Kidney (tissue), 14 donors: ENCODE data around the gene PCNA. TPM values are rescaled to one million over a fixed set of nuclear protein-coding genes. Genes with fewer than 3 reads are reported as not detected.

Experiments
- DNase-seq, 5 donors: peaks; one replicate each; pipeline ENCODE4 v3.0.0-alpha.2; 2013 to 2020
- FAIRE-seq: peaks from 2 replicates; lab custom pipeline; 2012; peaks lifted over from hg19 to GRCh38; lab: Jason Lieb, UNC
- H3K27ac ChIP-seq, 2 donors: one replicate each; pipeline ENCODE4 v1.7.0; 2013; ENCODE audit warnings: low read depth in 2 of 2, low read length in 2 of 2, inconsistent platforms in 1 of 2
- H3K27me3 ChIP-seq: one replicate; pipeline ENCODE4 v1.7.1; 2013; ENCODE audit warnings: low read length, inconsistent platforms; ENCODE audit not compliant: control insufficient read depth, insufficient read depth
- H3K36me3 ChIP-seq, 3 donors: one replicate each; pipeline versions ENCODE4 v1.7.0 to v1.7.1; 2013; ENCODE audit warnings: low read length in 3 of 3, control low read depth in 1 of 3, inconsistent platforms in 1 of 3; ENCODE audit not compliant: insufficient read depth in 3 of 3, control insufficient read depth in 2 of 3
- H3K4me1 ChIP-seq, 3 donors: one replicate each; pipeline versions ENCODE4 v1.7.0 to v1.7.1; 2013; ENCODE audit warnings: low read length in 3 of 3, inconsistent platforms in 1 of 3, low read depth in 1 of 3; ENCODE audit not compliant: control insufficient read depth in 2 of 3, insufficient read depth in 2 of 3
- H3K4me3 ChIP-seq, 3 donors: one replicate each; pipeline versions ENCODE4 v1.7.0 to v1.8.1; 2013; ENCODE audit warnings: low read length in 3 of 3, control low read depth in 1 of 3, inconsistent platforms in 1 of 3
- H3K9ac ChIP-seq, 3 donors: one replicate each; pipeline versions ENCODE4 v1.7.0 to v1.7.1; 2013; ENCODE audit warnings: low read length in 3 of 3, control low read depth in 1 of 3, inconsistent platforms in 1 of 3
- H3K9me3 ChIP-seq, 3 donors: one replicate each; pipeline versions ENCODE4 v1.7.0 to v1.7.1; 2013; ENCODE audit warnings: low read length in 3 of 3, control low read depth in 1 of 3, inconsistent platforms in 1 of 3; ENCODE audit not compliant: control insufficient read depth in 2 of 3, insufficient read depth in 1 of 3
- intact Hi-C: fragments of 100-400 bp; cut with DNase I; formaldehyde crosslinking; loops from one replicate; pipeline ENCODE4 v1.11.1; 2022
- polyA plus RNA-seq: library from polyadenylated mRNA; stranded (reverse); fragments of 350-450 nt; fragmentation: Illumina TruSeq; extraction: RNeasy Lipid Tissue Mini Kit (QIAGEN cat#74804); gene quantifications from one replicate; pipeline ENCODE4 v1.2.3, GENCODE V29; 2014; ENCODE audit warnings: low read depth, low replicate concordance; ENCODE audit not compliant: insufficient read depth
- total RNA-seq: library from RNA; stranded (reverse); fragmentation: NEBNext Ultra II Directional; extraction: Animal tissue kit (Norgen Biotek cat#: 25700); gene quantifications from one replicate; pipeline ENCODE4 v1.2.1, GENCODE V29; 2021
- TF ChIP-seq, protein P1 (sequence below): IDR thresholded peaks from 3 replicates; pipeline ENCODE4 v1.5.1; 2012; ENCODE audit warnings: mild to moderate bottlenecking, moderate library complexity, borderline replicate concordance; ENCODE audit not compliant: insufficient read depth; ENCODE audit errors: extremely low read depth
- donor health status: control.
- donor health status: control.
- donor health status: control.
- donor health status: control.
- donor health status: control.
- donor health status: DM: yes; HTN: yes; CAD: no.
- donor health status: Normal renal cell carcinoma (clear cell type).

Gene PCNA
- total and polyA plus RNA-seq, 2 donors from 2014 or later: 46.4 to 48.2 TPM

DNA sequence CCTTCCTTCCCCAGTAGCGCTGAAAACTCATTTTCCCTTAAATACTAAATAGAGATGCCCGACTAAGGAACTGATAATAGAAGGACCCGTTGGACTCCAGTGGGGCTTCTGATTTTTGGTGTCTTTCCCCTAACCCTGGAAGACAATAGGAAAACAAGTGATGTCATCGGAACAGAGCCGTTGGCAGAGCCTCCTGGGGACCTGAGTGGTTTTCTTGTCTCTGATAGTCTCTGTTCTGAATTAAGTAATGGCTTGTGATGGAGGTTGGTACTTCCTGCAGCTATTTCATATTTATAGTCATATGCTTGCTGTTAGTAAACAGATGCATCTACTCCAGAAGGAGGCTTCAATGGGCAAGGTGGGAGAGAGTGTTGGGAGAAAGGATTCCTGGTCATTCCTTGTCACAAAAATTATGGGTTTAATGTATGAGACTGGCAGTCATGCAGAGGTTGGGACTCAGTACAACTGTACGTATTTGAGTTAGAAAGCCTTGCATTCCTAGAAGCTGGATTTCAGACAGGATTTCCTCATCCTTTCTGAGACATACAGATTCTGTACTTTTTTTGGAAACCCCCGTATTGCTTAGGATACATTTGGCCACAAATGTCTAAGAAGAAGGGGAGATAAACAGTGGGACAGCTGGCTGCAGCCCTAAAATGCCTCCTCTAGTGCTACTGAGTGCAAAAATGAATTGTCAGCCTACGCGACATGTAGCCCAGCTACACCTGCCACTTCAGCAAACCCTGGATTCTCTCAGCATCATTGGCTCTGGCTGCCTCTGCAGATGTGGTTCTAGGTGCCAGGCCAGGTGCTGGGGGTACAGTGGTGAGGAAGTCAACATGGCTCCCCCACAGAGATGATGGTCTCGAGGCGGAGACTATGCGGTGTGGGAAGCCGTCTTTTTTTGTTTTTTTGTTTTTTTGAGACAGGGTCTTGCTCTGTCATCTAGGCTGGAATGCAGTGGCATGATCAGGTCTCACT lies 45.2 kb upstream of the PCNA start:
- intact Hi-C loops: no loop called here

DNA sequence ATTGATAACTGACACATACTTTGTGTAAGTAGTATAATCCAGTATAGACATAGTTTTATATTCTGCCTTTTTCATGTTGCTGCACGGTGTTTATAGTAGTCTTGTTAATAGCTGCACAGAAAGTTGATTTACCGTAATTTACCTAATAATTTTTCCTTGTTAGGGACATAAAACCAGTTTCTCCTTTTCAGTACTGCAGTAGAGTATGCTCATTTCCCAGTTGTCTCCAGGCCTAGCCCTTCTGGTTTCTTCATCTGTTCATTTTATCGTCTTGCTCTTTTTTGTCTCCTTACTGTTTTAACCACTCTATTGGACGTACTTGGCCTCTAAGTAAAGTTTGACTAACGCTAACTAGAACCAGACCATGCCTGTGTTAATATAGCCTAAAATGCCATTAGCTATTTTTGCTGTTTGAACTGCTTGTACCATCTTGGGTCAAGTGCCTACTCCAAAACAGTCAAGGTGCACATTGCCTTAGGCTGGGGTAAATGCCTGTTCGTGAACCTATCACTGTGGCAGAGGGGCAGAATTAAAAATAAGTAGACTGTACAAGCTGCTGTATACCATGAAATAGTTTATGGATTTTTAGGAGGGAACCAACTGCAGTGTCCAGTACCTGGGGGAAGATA lies 41.9 kb upstream of the PCNA start:
- no peaks in the 10 kb centered on the region for H3K9me3 ChIP-seq
- peaks cover 0 to 4% (median 0%) of the 10 kb centered on the region in 3 donors for H3K4me1 ChIP-seq
- FAIRE-seq: no peak
- H3K27ac ChIP-seq: no peak overlapping the region
- H3K9ac ChIP-seq: no peak overlapping the region
- H3K27me3 ChIP-seq: no peaks in the 10 kb centered on the region
- DNase-seq: no peak
- H3K4me3 ChIP-seq: no peak overlapping the region
- no peaks in the 10 kb centered on the region for H3K36me3 ChIP-seq
- intact Hi-C loops: no loop called here
- TF ChIP-seq, protein P1, sequence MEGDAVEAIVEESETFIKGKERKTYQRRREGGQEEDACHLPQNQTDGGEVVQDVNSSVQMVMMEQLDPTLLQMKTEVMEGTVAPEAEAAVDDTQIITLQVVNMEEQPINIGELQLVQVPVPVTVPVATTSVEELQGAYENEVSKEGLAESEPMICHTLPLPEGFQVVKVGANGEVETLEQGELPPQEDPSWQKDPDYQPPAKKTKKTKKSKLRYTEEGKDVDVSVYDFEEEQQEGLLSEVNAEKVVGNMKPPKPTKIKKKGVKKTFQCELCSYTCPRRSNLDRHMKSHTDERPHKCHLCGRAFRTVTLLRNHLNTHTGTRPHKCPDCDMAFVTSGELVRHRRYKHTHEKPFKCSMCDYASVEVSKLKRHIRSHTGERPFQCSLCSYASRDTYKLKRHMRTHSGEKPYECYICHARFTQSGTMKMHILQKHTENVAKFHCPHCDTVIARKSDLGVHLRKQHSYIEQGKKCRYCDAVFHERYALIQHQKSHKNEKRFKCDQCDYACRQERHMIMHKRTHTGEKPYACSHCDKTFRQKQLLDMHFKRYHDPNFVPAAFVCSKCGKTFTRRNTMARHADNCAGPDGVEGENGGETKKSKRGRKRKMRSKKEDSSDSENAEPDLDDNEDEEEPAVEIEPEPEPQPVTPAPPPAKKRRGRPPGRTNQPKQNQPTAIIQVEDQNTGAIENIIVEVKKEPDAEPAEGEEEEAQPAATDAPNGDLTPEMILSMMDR: no peak

More for the DNA sequence above, 45.2 kb upstream of the PCNA start:
- DNase-seq: no peak
- H3K27me3 ChIP-seq: no peaks in the 10 kb centered on the region
- peaks cover 0 to 16% (median 0%) of the 10 kb centered on the region in 3 donors for H3K4me1 ChIP-seq
- H3K9me3 ChIP-seq: no peaks in the 10 kb centered on the region
- H3K9ac ChIP-seq: no peak overlapping the region
- H3K36me3 ChIP-seq: no peaks in the 10 kb centered on the region
- no peak for FAIRE-seq
- TF ChIP-seq, protein P1: no peak
- H3K27ac ChIP-seq: no peak overlapping the region
- no peak overlapping the region for H3K4me3 ChIP-seq

DNA sequence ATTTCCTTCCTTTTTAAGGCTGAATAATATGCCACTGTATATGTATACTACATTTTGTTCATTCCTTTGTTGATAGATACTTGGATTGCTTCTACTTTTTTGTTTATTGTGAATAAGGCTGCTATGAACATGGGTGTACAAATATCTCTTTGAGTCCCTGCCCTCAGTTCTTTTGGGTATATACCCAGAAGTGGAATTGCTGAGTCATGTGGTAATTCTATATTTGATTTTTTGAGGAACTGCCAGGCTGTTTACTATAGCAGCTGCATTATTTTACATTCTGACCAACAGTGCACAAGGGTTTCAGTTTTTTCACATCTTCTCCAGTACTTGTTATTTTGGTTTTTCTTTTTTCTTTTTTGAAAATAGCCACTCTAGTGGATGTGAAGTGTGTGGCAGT lies 41.1 kb upstream of the PCNA start:
- no peaks in the 10 kb centered on the region for H3K9me3 ChIP-seq
- no peaks in the 10 kb centered on the region for H3K36me3 ChIP-seq
- TF ChIP-seq, protein P1: no peak
- H3K4me3 ChIP-seq: no peak overlapping the region
- H3K9ac ChIP-seq: no peak overlapping the region
- FAIRE-seq (no peak), DNase-seq (no peak)
- intact Hi-C loops: no loop called here
- no peaks in the 10 kb centered on the region for H3K27me3 ChIP-seq
- H3K4me1 ChIP-seq: peaks cover 0 to 7% (median 0%) of the 10 kb centered on the region in 3 donors
- H3K27ac ChIP-seq: no peak overlapping the region
